ENCODE results near the gene ZBTB47.

- no peak for TF ChIP-seq EZH2phosphoT487 (IDR thresholded peaks at IDR 0.05; ENCODE audit: low read depth, severe bottlenecking, unreplicated experiment)
- no peak for TF ChIP-seq CTCF (IDR thresholded peaks at IDR 0.05; ENCODE audit: poor library complexity)
Measured at GRCh38 chr3:42661593-42662022, 8.1 kb downstream of the ZBTB47 start.

Measured in hepatocyte (in vitro differentiated cells).